Neural cell (in vitro differentiated cells): ENCODE results near the gene ARHGEF11.

ENCODE experiments used
- EP300 ChIP-seq: fragments of 450-650 bp; conservative IDR thresholded peaks from 2 replicates; pipeline ENCODE4 v1.6.1; 2014; ENCODE audit warnings: antibody characterized with exemption, mild to moderate bottlenecking, moderate library complexity; ENCODE audit not compliant: poor library complexity, severe bottlenecking
- EZH2 ChIP-seq: fragments of 200-600, 300-800 bp; shearing (Covaris generic), sonication (generic); IDR thresholded peaks from 2 replicates; pipeline ENCODE4 v1.6.1; 2014; ENCODE audit warnings: antibody characterized with exemption, low read length, borderline replicate concordance, mild to moderate bottlenecking; ENCODE audit not compliant: insufficient read depth, poor library complexity, severe bottlenecking

DNA sequence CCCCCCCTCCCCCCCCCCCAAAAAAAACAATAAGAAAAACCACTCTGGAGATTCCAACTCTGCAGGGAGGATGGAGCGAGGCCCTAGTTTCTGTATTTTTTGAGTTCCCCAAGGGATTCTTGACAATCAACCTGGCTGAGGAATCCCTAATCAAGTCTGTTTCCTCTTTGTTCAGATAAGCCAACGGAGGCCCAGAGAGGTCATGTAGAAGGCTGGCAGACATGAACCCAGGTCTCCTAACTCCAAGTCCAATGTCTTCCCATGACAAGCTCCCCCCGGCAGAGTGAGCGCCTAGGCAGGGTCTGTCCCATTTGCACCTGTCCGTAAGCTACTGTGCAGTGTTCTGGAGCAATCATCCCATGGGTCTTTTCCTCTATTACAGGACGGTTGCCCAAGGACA is 85.6 kb downstream of the ARHGEF11 start:
- no peak for TF ChIP-seq EZH2
- no peak for TF ChIP-seq EP300
